ENCODE measurements around the gene GIMAP5.

GIMAP5 gene

DNA sequence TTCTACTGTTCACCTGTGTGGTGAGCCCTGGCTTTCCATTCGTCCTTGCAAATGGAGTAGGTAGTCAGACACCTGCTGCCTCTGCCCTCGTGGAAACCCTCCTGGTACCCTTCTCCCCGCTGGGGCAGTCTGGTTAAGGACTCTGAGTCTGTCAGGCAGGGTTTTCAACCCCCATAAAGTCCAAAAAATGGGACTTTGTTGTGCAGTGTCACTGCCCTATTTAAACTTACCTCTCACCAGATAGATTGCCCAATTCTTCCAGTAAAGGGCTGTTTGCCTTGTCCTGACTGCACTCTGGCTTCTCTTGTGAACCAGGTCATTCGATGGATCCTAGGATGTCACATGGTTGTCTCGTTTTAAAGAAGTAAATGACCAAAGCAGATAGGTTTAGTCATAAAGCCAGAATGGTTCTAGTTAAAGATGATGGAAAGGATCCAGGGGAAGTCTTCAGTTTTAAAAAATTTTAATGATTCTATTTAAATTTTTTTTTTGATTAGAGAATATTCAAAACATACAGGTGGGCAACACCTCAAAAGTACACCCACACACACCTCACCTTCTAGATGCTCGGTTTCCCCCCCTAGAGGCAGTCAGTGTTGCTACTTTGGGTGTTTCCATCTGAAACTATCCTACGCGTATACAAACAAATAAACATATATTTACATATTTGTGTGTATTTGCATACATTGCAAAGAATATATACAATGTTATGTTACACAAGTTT is 41.0 kb downstream of the GIMAP5 start:
- no peak for DNase-seq

DNA sequence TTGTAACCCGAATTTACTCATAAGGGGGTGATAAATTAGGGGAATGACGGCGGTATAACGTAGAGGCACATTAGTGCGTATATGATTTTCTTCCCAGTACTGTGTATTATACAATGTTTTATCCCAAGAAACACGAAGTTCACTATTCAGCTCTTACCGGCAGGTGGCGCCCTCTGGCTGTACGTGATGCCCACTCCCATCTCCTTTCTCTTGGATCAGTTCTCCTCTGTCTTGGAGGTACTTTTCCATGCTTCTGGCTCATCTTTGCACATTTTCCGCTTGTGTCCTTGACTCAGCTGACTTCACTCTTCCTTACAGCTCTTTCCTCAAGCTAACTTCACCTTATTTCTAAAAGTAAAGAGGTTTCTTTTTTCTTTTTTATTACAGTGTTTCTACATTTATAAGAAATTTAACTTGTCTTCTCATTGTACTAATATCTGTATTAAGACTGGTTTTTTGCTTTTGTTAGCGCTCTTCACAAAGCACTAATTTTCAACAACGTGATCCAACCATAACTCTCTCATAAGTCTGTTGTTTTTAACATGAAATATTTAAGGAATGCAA is 41.6 kb downstream of the GIMAP5 start:
- peak; percentile 87 for DNase-seq

DNA sequence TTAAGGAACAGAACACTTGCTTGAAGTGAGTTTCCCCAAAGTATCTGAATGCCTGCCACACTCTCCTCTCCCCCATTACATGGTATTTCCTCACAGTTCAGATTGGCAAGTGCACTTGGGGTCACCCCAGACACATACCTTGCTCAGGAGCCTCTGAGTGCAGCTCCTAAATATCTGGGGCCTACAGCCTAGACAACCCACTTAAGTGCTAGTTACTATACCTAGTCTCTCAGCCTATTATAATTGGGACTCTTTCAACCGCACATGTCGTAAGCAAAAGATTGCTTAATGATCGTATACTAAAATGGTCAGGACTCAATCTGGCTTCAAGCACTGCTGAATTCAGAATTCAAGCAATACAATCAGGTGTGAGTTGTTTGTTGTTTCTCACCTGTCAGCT is 43.1 kb downstream of the GIMAP5 start:
- DNase-seq = no peak

DNA sequence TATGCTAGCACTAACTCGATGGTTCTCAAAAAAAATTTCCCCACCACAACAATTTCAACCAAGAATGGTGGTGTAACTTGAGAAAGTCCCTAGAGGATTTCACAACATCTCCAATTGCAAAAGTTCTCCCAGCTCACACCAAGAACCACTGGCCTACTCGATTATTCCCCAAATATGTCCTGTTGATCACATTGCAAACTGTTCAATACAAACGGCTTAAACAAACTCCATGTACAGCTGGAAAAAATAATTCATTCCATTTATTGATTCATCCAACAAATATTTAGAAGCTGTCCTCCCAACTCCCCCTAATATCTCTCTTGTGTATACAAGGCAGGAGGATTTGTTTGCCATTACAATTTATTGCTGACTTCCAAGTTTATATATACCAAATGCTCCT is 43.9 kb downstream of the GIMAP5 start:
- no peak for DNase-seq

DNA sequence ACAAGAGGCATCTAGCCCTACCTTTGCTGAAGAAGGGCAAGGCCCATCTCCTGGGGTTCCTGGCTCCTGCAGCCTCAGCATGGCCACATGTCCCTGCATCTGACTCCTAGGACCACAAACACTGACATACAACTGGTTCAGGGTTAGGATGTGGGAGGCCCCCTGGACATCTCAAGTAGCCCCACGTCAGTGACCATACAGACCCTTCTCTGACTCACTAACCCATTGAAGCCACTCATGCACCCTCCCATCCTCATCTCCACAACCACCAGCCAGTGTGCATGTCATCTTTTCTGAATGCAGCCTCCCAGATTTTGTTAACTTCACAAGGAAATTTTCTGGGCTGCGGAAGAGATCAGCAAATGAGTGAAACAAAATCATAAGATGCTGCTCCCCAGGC is 44.7 kb downstream of the GIMAP5 start:
- no peak for DNase-seq

DNA sequence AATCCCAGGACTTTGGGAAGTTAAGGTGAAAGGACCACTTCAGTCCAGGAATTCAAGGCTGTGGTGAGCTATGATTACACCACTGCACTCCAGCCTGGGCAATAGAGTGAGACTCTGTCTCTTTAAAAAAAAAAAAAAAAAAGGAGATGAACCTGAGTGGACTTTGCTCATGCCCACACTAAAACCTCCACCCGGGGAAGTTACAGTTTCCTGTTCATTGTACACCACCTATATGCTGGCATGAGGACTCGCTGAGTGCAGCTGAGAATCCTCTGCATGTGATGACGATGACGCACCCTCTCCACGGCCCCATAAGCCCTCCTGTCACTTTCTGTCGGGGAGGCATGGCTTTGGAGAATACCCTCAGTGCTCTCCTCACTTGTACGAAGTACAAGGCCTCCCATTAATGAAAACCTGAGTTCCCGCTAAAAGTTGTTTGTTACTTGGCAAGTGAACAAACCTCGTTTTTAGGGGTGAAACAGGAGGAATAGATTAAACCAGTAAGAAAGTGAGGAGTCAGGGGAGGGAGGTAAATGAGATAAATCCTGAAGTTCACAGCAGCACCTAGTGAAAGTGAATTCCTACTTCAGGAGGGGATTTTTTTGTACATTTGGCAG is 47.0 kb downstream of the GIMAP5 start:
- DNase-seq = no peak

DNA sequence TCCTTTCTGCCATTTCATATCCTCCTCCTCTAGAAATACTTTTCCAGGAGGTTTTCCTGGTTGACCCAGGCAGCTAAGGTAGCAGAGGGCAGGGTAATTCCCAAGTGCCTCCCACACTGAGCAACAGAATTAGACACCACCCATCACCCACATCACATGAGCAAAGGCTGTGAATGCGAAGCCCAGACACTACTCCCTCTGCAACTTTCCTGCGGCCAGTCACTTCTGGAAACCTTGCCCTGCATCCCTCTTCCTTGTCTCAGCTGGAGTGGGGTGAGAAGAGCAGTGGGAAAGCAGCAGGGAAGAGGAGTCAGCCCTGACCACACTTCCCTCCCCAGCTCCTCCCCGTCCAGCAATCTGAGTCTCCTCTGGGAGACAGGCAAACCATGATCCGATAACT is 47.7 kb downstream of the GIMAP5 start:
- no peak for DNase-seq

DNA sequence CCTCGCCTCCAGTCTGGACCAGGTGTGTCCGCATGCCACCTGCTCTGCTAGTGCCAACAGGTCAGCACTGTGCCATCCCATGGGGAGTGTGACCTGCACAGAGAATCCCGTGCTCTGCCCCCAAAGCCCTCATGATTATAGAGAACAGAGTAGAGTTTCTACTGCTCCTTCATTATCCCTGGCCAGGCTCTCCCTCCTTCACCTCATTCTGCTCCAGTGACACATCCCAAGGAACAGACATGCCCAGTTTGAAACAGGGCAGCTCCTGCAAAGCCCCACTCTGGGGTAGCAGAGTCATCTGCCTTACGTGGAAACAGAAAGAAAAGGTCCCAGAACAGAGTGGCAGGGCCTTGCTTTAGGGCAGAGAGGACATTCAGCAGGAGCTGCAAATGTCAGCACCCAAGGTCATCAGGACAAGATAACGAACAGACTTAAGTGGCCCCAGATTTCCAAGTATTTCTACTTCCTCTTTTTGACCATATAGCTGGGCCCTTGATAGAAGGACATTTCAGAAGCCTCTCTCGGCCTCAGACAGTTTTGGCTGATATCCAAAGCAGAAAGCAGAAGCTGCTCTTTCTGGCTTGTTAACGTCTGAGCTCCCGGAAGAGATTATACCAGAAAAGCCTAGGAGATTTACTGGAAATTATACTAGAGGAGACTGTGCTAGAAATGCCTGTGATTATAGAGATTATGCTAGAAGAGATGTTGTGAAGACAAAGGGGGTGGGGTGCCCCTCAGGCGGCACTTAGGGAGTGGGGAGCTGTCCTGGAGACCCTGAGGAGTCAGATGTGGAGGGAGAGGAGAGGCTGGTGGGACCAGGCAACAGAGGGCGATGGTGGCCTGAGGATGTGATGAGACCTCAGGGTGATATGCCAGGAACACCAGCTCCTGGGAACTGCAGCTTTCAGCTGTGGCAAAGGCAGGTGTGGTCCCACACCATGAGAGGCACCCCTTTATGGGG is 50.4 kb downstream of the GIMAP5 start:
- peak; percentile 19 for DNase-seq

DNA sequence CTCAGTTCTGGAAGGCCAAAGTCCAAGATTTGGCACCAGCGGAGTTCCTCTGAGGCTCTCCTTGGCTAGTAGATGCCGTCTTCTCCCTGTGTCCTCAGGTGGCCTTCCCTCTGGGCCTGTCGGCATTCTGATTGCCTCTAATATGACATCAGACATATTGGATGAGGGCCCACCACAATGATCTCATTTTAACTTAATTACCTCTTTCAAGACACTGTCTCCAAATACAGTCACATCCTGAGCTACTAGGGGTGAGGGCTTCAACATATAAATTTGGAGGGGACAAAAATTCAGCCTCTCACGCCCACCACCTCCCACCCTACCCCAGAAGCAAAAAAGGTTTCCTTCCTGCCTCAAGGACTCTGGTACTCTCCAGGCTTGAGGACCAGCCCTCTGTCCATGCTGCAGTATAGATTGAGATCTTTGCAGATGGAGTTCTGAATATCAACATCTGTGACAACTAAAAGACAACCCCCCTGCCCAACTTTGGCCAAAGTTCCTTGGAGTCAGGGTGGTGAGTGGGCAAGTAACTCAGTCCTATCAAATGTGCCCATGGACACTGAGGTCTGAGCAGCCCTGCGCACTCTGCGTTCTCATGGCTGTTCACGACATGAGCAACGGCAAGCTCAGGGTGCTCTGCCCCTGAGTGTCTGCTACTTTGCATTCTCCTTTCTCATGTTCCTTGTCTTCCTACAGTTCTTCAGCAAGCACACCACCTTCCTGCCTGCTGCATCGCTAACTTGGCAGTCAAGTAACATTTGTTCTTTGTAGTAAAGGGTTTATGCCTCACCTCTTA is 51.5 kb downstream of the GIMAP5 start:
- no peak for DNase-seq

DNA sequence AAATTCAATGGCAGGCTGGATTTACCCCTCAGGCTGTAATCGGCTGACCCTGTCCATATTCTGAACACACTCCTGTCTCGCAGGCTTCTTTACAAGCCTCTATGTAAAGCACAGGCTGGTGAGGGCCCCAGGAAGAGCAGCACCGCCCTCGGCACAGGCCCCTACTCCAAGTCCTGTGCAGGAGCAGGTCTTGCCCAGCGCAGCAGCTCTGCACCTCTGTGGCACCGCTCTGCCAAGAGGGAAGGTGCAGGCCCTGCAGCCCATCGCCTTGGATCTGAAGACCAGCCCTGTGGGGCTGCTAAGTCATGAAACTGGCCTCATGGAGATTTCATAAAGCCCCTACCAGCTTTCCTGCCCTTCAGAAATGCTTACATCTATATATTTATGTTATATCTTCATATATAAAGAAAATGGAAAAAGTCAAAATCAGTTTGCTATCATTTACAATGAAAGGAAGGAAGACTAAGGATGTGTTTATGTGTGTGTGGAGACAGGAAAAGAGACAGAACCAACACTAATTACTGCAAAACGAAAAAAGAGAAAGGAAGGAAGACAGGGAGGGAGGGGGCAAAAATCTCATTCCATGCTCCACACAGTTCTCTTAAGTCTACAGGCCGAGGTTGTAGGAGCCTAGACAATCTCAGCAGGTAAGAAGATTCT is 53.3 kb downstream of the GIMAP5 start:
- DNase-seq = no peak

DNA sequence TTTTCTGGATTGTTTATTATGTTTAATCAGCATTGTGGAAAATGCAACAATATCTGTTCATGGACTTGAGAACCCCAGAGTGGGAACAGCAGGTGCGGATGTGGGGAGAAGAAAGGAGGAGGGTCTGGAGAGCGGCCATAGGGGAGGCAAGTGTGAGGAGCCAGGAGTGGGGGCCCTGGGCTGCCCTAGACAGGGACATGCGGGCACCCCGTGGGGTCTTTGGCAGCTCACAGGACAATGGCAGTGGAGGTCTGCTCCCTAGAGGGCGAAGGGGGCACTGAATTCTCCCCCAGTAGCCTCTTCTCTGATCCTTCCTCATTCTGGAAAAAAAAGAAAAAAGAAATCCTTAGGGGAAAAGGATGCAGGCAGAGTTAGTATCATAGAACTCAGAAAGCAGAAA is 54.1 kb downstream of the GIMAP5 start:
- DNase-seq = no peak

DNA sequence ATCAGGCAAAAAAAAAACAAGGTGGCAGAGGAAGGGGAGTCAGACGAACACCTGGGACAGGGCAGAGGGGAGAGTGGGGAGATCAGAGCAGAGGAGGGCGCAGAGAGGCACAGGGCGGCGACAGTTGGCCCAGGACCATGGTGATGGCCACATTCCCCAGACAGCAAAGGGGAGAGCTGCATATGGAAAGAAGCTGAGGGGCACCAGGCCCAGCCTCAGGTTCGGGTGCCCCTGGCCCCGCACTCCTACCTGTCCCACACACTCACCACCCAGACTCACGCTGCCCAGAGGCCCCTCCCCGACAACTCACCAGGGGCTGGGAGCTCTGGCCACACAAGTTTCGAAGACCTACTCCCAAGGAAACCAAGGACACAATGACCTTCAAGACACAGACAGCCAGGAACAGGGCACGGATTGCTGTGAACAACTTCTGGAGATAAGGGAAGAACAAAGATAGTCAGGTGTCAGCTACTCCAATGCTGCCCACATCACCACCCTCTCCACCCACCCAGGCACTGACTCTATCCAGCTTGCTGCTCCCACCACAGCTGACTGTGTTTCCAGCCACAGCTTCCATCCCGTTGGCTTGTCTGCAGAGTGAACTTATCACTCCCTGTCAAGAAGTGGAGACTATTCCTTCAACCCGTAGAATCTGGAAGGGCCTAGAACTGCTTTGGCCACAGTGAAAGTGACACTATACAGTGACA is 54.7 kb downstream of the GIMAP5 start:
- no peak for DNase-seq
